Measurements from ENCODE around the gene CLTC.
"Not testable (repeated sequence)": the region's sequence is repeated elsewhere in the genome, so short reads cannot be mapped to it uniquely, and the experiment has no call there.

CLTC gene

GRCh38 chr17:59619298-59620063 is at the start of gene CLTC:
Gene CLTC, plus strand, starts transcription at chr17:59619895. Its CDS starts 237 bp downstream, at chr17:59620132.
- Histone ChIP-seq H3K4me1 (ENCODE audit: insufficient read depth, low read length) (peaks cover 33% of the 10 kb centered on the region), H3K9me3 (ENCODE audit: low read length) (no peaks in the 10 kb centered on the region), H3K36me3 (ENCODE audit: insufficient read depth, low read length) (no peaks in the 10 kb centered on the region), H3K4me3 (ENCODE audit: low read depth in 1 of 2, low read length in 2 of 2) (peak within 1 kb of the TSS; percentile 88 to 97), H3K27ac (ENCODE audit: low read depth, low read length) (peak within 1 kb of the TSS; percentile 100), H3K27me3 (ENCODE audit: control insufficient read depth in 1 of 2, insufficient read depth in 2 of 2, low read length in 2 of 2) (no peaks in the 10 kb centered on the region), H3K9ac (ENCODE audit: low read length) (peak within 1 kb of the TSS; percentile 99)

- no peaks in the 10 kb centered on the region for H3K9me3 ChIP-seq (ENCODE audit: low read length)
- H3K36me3 ChIP-seq (ENCODE audit: insufficient read depth, low read length): no peaks in the 10 kb centered on the region
- H3K9ac ChIP-seq (ENCODE audit: low read length): no peak overlapping the region
- no peaks in the 10 kb centered on the region for H3K27me3 ChIP-seq (ENCODE audit: control insufficient read depth in 1 of 2, insufficient read depth in 2 of 2, low read length in 2 of 2)
- H3K4me3 ChIP-seq (ENCODE audit: low read depth in 1 of 2, low read length in 2 of 2): no peak overlapping the region
- H3K27ac ChIP-seq (ENCODE audit: low read depth, low read length): no peak overlapping the region
- no peaks in the 10 kb centered on the region for H3K4me1 ChIP-seq (ENCODE audit: insufficient read depth, low read length)
Measured at GRCh38 chr17:59572301-59572924, 47.3 kb upstream of the CLTC start.

GRCh38 chr17:59584168-59584567 is 35.5 kb upstream of the CLTC start:
- H3K4me1 ChIP-seq (ENCODE audit: insufficient read depth, low read length); H3K36me3 ChIP-seq (ENCODE audit: insufficient read depth, low read length); H3K4me3 ChIP-seq (ENCODE audit: low read depth in 1 of 2, low read length in 2 of 2); H3K9ac ChIP-seq (ENCODE audit: low read length); H3K27ac ChIP-seq (ENCODE audit: low read depth, low read length); H3K27me3 ChIP-seq (ENCODE audit: control insufficient read depth in 1 of 2, insufficient read depth in 2 of 2, low read length in 2 of 2); H3K9me3 ChIP-seq (ENCODE audit: low read length): not testable (repeated sequence)

- H3K36me3 ChIP-seq (ENCODE audit: insufficient read depth, low read length): peaks cover 25% of the 10 kb centered on the region
- no peak overlapping the region for H3K27ac ChIP-seq (ENCODE audit: low read depth, low read length)
- no peaks in the 10 kb centered on the region for H3K4me1 ChIP-seq (ENCODE audit: insufficient read depth, low read length)
- no peaks in the 10 kb centered on the region for H3K9me3 ChIP-seq (ENCODE audit: low read length)
- H3K27me3 ChIP-seq (ENCODE audit: control insufficient read depth in 1 of 2, insufficient read depth in 2 of 2, low read length in 2 of 2): no peaks in the 10 kb centered on the region
- H3K9ac ChIP-seq (ENCODE audit: low read length): no peak overlapping the region
- H3K4me3 ChIP-seq (ENCODE audit: low read depth in 1 of 2, low read length in 2 of 2): no peak overlapping the region
Measured at GRCh38 chr17:59600169-59600568, 19.5 kb upstream of the CLTC start.

- Histone ChIP-seq H3K4me3 (ENCODE audit: low read depth in 1 of 2, low read length in 2 of 2) (no peak overlapping the region), H3K9me3 (ENCODE audit: low read length) (no peaks in the 10 kb centered on the region), H3K36me3 (ENCODE audit: insufficient read depth, low read length) (peaks cover 31% of the 10 kb centered on the region), H3K27me3 (ENCODE audit: control insufficient read depth in 1 of 2, insufficient read depth in 2 of 2, low read length in 2 of 2) (no peaks in the 10 kb centered on the region), H3K4me1 (ENCODE audit: insufficient read depth, low read length) (no peaks in the 10 kb centered on the region), H3K9ac (ENCODE audit: low read length) (no peak overlapping the region), H3K27ac (ENCODE audit: low read depth, low read length) (no peak overlapping the region)
Measured at GRCh38 chr17:59601130-59601529, 18.6 kb upstream of the CLTC start.

- Histone ChIP-seq H3K4me3 (ENCODE audit: low read depth in 1 of 2, low read length in 2 of 2) (no peak overlapping the region), H3K27ac (ENCODE audit: low read depth, low read length) (no peak overlapping the region), H3K36me3 (ENCODE audit: insufficient read depth, low read length) (peaks cover 42% of the 10 kb centered on the region), H3K27me3 (ENCODE audit: control insufficient read depth in 1 of 2, insufficient read depth in 2 of 2, low read length in 2 of 2) (no peaks in the 10 kb centered on the region), H3K9ac (ENCODE audit: low read length) (no peak overlapping the region), H3K4me1 (ENCODE audit: insufficient read depth, low read length) (no peaks in the 10 kb centered on the region), H3K9me3 (ENCODE audit: low read length) (no peaks in the 10 kb centered on the region)
Measured at GRCh38 chr17:59607061-59607460, 12.6 kb upstream of the CLTC start.

- Histone ChIP-seq H3K9ac (ENCODE audit: low read length) (no peak overlapping the region), H3K27me3 (ENCODE audit: control insufficient read depth in 1 of 2, insufficient read depth in 2 of 2, low read length in 2 of 2) (no peaks in the 10 kb centered on the region), H3K27ac (ENCODE audit: low read depth, low read length) (no peak overlapping the region), H3K4me3 (ENCODE audit: low read depth in 1 of 2, low read length in 2 of 2) (no peak overlapping the region), H3K36me3 (ENCODE audit: insufficient read depth, low read length) (peaks cover 33% of the 10 kb centered on the region), H3K4me1 (ENCODE audit: insufficient read depth, low read length) (no peaks in the 10 kb centered on the region), H3K9me3 (ENCODE audit: low read length) (no peaks in the 10 kb centered on the region)
Measured at GRCh38 chr17:59607817-59608403, 11.8 kb upstream of the CLTC start.

GRCh38 chr17:59611503-59611902 is 8.2 kb upstream of the CLTC start:
- Histone ChIP-seq H3K9me3 (ENCODE audit: low read length) (no peaks in the 10 kb centered on the region), H3K9ac (ENCODE audit: low read length) (no peak overlapping the region), H3K27me3 (ENCODE audit: control insufficient read depth in 1 of 2, insufficient read depth in 2 of 2, low read length in 2 of 2) (no peaks in the 10 kb centered on the region), H3K36me3 (ENCODE audit: insufficient read depth, low read length) (peaks cover 14% of the 10 kb centered on the region), H3K27ac (ENCODE audit: low read depth, low read length) (no peak overlapping the region), H3K4me1 (ENCODE audit: insufficient read depth, low read length) (no peaks in the 10 kb centered on the region), H3K4me3 (ENCODE audit: low read depth in 1 of 2, low read length in 2 of 2) (no peak overlapping the region)

- H3K36me3 ChIP-seq (ENCODE audit: insufficient read depth, low read length): no peaks in the 10 kb centered on the region
- H3K9ac ChIP-seq (ENCODE audit: low read length): no peak overlapping the region
- H3K27ac ChIP-seq (ENCODE audit: low read depth, low read length): no peak overlapping the region
- H3K4me3 ChIP-seq (ENCODE audit: low read depth in 1 of 2, low read length in 2 of 2): no peak overlapping the region
- H3K4me1 ChIP-seq (ENCODE audit: insufficient read depth, low read length): peaks cover 8% of the 10 kb centered on the region
- H3K9me3 ChIP-seq (ENCODE audit: low read length): no peaks in the 10 kb centered on the region
- no peaks in the 10 kb centered on the region for H3K27me3 ChIP-seq (ENCODE audit: control insufficient read depth in 1 of 2, insufficient read depth in 2 of 2, low read length in 2 of 2)
Measured at GRCh38 chr17:59616253-59616920, 3.3 kb upstream of the CLTC start.

- no peaks in the 10 kb centered on the region for H3K36me3 ChIP-seq (ENCODE audit: insufficient read depth, low read length)
- H3K4me3 ChIP-seq (ENCODE audit: low read depth in 1 of 2, low read length in 2 of 2): no peak overlapping the region
- H3K4me1 ChIP-seq (ENCODE audit: insufficient read depth, low read length): peaks cover 16% of the 10 kb centered on the region
- no peak overlapping the region for H3K9ac ChIP-seq (ENCODE audit: low read length)
- no peaks in the 10 kb centered on the region for H3K27me3 ChIP-seq (ENCODE audit: control insufficient read depth in 1 of 2, insufficient read depth in 2 of 2, low read length in 2 of 2)
- no peaks in the 10 kb centered on the region for H3K9me3 ChIP-seq (ENCODE audit: low read length)
- no peak overlapping the region for H3K27ac ChIP-seq (ENCODE audit: low read depth, low read length)
Measured at GRCh38 chr17:59617156-59617732, 2.5 kb upstream of the CLTC start.

- no peaks in the 10 kb centered on the region for H3K36me3 ChIP-seq (ENCODE audit: insufficient read depth, low read length)
- H3K27me3 ChIP-seq (ENCODE audit: control insufficient read depth in 1 of 2, insufficient read depth in 2 of 2, low read length in 2 of 2): no peaks in the 10 kb centered on the region
- no peaks in the 10 kb centered on the region for H3K9me3 ChIP-seq (ENCODE audit: low read length)
- peaks cover 32% of the 10 kb centered on the region for H3K4me1 ChIP-seq (ENCODE audit: insufficient read depth, low read length)
- H3K4me3 ChIP-seq (ENCODE audit: low read depth in 1 of 2, low read length in 2 of 2): peak overlapping the region; percentile 88 to 97
- H3K9ac ChIP-seq (ENCODE audit: low read length): peak overlapping the region; percentile 99
- H3K27ac ChIP-seq (ENCODE audit: low read depth, low read length): peak overlapping the region; percentile 100
Measured at GRCh38 chr17:59619035-59619297, 729 bp upstream of the CLTC start.
